Measurements from ENCODE around the gene MAG.

DNA sequence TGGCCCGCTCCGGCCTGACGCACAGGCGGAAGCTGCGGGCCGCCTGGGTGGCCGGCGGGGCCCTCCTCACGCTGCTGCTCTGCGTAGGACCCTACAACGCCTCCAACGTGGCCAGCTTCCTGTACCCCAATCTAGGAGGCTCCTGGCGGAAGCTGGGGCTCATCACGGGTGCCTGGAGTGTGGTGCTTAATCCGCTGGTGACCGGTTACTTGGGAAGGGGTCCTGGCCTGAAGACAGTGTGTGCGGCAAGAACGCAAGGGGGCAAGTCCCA, 60.2 kb downstream of the MAG start:
- TF ChIP-seq POLR2AphosphoS5 (IDR thresholded peaks at IDR 0.05) (no peak), POLR2A (IDR thresholded peaks at IDR 0.05) (no peak), EP300 (IDR thresholded peaks at IDR 0.05) (no peak)
- TF ChIP-seq, protein P1, sequence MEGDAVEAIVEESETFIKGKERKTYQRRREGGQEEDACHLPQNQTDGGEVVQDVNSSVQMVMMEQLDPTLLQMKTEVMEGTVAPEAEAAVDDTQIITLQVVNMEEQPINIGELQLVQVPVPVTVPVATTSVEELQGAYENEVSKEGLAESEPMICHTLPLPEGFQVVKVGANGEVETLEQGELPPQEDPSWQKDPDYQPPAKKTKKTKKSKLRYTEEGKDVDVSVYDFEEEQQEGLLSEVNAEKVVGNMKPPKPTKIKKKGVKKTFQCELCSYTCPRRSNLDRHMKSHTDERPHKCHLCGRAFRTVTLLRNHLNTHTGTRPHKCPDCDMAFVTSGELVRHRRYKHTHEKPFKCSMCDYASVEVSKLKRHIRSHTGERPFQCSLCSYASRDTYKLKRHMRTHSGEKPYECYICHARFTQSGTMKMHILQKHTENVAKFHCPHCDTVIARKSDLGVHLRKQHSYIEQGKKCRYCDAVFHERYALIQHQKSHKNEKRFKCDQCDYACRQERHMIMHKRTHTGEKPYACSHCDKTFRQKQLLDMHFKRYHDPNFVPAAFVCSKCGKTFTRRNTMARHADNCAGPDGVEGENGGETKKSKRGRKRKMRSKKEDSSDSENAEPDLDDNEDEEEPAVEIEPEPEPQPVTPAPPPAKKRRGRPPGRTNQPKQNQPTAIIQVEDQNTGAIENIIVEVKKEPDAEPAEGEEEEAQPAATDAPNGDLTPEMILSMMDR (IDR thresholded peaks at IDR 0.05): no peak

All from sigmoid colon (tissue), 4 donors.